ENCODE results near the gene SPINT1.

SPINT1 gene

GRCh38 chr15:40892447-40893012, 48.7 kb downstream of the SPINT1 start:
- DNase-seq (ENCODE audit: low read depth): no peak

GRCh38 chr15:40893019-40893670, 49.3 kb downstream of the SPINT1 start:
- no peak for DNase-seq (ENCODE audit: low read depth)

- DNase-seq (ENCODE audit: low read depth): peak; percentile 93
Measured at GRCh38 chr15:40893733-40894680, 50.2 kb downstream of the SPINT1 start, which contains the start of gene VPS18. Gene VPS18 (plus strand): TSS chr15:40894450. CDS start chr15:40894769, 319 bp downstream.

- peak; percentile 65 for DNase-seq (ENCODE audit: low read depth)
Measured at GRCh38 chr15:40894681-40895448, 51.0 kb downstream of the SPINT1 start.

- DNase-seq (ENCODE audit: low read depth): no peak
Measured at GRCh38 chr15:40899536-40900207, 55.8 kb downstream of the SPINT1 start.

- no peak for DNase-seq (ENCODE audit: low read depth)
Measured at GRCh38 chr15:40900256-40901052, 56.6 kb downstream of the SPINT1 start.

GRCh38 chr15:40901053-40901443, 57.2 kb downstream of the SPINT1 start:
- no peak for DNase-seq (ENCODE audit: low read depth)

- no peak for DNase-seq (ENCODE audit: low read depth)
Measured at GRCh38 chr15:40902605-40903561, 59.0 kb downstream of the SPINT1 start.

- no peak for DNase-seq (ENCODE audit: low read depth)
Measured at GRCh38 chr15:40904552-40905201, 60.8 kb downstream of the SPINT1 start.

GRCh38 chr15:40906091-40906990, 62.5 kb downstream of the SPINT1 start:
- peak; percentile 92 for DNase-seq (ENCODE audit: low read depth)

GRCh38 chr15:40906991-40907802, 63.3 kb downstream of the SPINT1 start:
- DNase-seq (ENCODE audit: low read depth): no peak

Measured in stromal cell of bone marrow (primary cell).